GM15510 (cell line): ENCODE results near the gene SNRPE.

Experiments used
- POLR2A ChIP-seq: IDR thresholded peaks from 3 replicates; pipeline ENCODE4 v1.6.1; 2011; ENCODE audit warnings: borderline replicate concordance; ENCODE audit not compliant: insufficient read length; ENCODE audit errors: extremely low read depth

The SNRPE gene

DNA sequence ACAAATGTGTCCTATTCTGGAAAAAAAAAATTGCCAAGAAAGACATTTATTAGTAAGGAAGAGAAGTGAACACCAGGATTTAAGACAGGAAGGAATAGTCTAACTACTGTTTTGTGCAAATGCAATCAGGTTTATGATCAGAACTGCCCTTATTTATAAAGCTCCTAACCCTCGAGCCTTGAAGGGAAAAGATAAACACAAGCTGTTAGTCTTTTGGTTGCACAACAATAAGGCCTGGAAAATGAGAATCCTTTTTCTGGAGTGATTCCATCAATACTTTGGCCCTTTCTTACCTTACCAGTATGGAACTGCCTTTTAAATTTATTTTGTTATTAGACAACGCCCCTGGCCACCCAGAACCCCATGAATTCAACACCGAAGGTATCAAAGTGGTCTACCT, 52.9 kb downstream of the SNRPE start:
- TF ChIP-seq POLR2A = no peak

DNA sequence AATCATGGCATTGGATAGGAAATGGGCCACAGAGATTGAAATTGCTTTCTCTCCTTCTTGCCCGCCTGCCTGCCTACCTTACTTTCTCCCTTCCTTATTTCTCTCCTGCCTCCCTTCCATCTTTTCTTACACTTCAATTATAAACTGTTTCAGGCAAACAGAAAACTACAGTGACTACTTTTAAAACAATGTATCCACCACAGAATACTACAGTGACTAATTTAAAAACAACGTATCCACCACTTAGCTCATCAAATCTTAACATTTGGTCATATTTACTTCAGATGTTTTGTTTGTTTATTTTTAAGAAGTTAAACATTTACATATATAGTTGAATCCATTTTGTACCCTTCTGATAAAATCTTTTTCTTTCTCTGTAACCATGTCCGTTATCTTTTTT, 54.4 kb downstream of the SNRPE start:
- no peak for TF ChIP-seq POLR2A

DNA sequence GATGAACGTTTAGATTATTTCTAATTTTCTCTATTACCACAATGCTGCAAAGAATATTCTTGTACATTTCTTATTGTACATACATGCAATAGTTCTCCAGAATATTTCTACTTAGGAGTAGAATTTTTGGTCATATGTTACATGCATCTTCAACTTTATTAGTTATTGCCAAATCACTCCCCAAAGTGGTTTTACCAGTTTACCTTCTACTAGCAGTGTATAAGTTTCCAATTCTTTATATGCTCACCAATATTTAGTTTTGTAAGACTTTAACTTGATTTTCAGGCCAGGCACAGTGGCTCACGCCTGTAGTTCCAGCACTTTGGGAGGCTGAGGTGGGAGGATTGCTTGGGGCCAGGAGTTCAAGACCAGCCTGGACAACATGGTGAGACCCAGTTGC, 55.4 kb downstream of the SNRPE start:
- TF ChIP-seq POLR2A = no peak
